Ascending aorta (tissue), 2 donors: ENCODE data around the gene C1QTNF5. TPM values are rescaled to one million over a fixed set of nuclear protein-coding genes. Genes with fewer than 3 reads are reported as not detected.

Experiments used
- DNase-seq, 2 donors: peaks; one replicate each; pipeline ENCODE4 v3.0.0-alpha.2; 2019; ENCODE audit warnings: low spot score in 2 of 2
- H3K27ac ChIP-seq, 2 donors: fragments of 200-600 bp; sonication (generic); one replicate each; pipeline ENCODE4 v1.5.1; 2016 to 2017; ENCODE audit warnings: mild to moderate bottlenecking in 1 of 2
- H3K27me3 ChIP-seq: fragments of 200-600 bp; sonication (generic); one replicate; pipeline ENCODE4 v1.5.1; 2017
- H3K36me3 ChIP-seq, 2 donors: fragments of 200-600 bp; sonication (generic); one replicate each; pipeline ENCODE4 v1.5.1; 2016
- H3K4me1 ChIP-seq, 2 donors: fragments of 200-600 bp; sonication (generic); one replicate each; pipeline ENCODE4 v1.5.1; 2016 to 2017; ENCODE audit warnings: mild to moderate bottlenecking in 1 of 2
- H3K4me3 ChIP-seq, 2 donors: fragments of 200-600 bp; sonication (generic); one replicate each; pipeline ENCODE4 v1.5.1; 2016 to 2017; ENCODE audit warnings: mild to moderate bottlenecking in 1 of 2
- H3K9me3 ChIP-seq, 2 donors: fragments of 200-600 bp; sonication (generic); one replicate each; pipeline ENCODE4 v1.5.1; 2016
- intact Hi-C: fragments of 100-400 bp; cut with DNase I; formaldehyde crosslinking; loops from one replicate; pipeline ENCODE4 v1.15.1; 2023
- total RNA-seq: library from RNA; depleted of rRNA; stranded (reverse); fragments of >200 nt; gene quantifications from one replicate; pipeline ENCODE4 v1.1.0, GENCODE V29; 2016
- TF ChIP-seq, protein P1 (sequence below), 3 experiments: fragments of 200-600 bp in 2 of 3; fragments of 450-650 bp in 1 of 3; sonication (generic) in 2 of 3; IDR thresholded peaks; one replicate each; pipeline ENCODE4 v1.5.1; 2016 to 2019; ENCODE audit warnings: antibody characterized with exemption in 3 of 3, mild to moderate bottlenecking in 1 of 3, moderate library complexity in 1 of 3

Gene C1QTNF5
- total RNA-seq, 1 donor from 2014 or later = 95.8 TPM

GRCh38 chr11:119320776-119321524 is 19.7 kb downstream of the C1QTNF5 start:
- H3K9me3 ChIP-seq = no peaks in the 10 kb centered on the region
- H3K4me1 ChIP-seq = peaks cover 16 to 43% of the 10 kb centered on the region in 2 donors
- intact Hi-C loops = loop anchor here (2.0 kb wide), 2 partner anchors 18 to 60 kb away; partner anchors contain the start of gene USP2
- TF ChIP-seq, protein P1, sequence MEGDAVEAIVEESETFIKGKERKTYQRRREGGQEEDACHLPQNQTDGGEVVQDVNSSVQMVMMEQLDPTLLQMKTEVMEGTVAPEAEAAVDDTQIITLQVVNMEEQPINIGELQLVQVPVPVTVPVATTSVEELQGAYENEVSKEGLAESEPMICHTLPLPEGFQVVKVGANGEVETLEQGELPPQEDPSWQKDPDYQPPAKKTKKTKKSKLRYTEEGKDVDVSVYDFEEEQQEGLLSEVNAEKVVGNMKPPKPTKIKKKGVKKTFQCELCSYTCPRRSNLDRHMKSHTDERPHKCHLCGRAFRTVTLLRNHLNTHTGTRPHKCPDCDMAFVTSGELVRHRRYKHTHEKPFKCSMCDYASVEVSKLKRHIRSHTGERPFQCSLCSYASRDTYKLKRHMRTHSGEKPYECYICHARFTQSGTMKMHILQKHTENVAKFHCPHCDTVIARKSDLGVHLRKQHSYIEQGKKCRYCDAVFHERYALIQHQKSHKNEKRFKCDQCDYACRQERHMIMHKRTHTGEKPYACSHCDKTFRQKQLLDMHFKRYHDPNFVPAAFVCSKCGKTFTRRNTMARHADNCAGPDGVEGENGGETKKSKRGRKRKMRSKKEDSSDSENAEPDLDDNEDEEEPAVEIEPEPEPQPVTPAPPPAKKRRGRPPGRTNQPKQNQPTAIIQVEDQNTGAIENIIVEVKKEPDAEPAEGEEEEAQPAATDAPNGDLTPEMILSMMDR (IDR thresholded peaks at IDR 0.05) = no peak
- no peaks in the 10 kb centered on the region for H3K27me3 ChIP-seq
- H3K36me3 ChIP-seq = no peaks in the 10 kb centered on the region
- peak overlapping the region; percentile 50 to 64 for H3K4me3 ChIP-seq
- DNase-seq = peak in 1 of 2 donors; percentile 87
- H3K27ac ChIP-seq = peak overlapping the region; percentile 98 to 99

- TF ChIP-seq, protein P1 (IDR thresholded peaks at IDR 0.05) = no peak
- peak overlapping the region; percentile 98 to 99 for H3K27ac ChIP-seq
- H3K27me3 ChIP-seq = no peaks in the 10 kb centered on the region
- intact Hi-C loops = loop anchor here (2.0 kb wide), 2 partner anchors 18 to 60 kb away; partner anchors contain the start of gene USP2
- peak in 1 of 2 donors; percentile 78 for DNase-seq
- no peaks in the 10 kb centered on the region for H3K36me3 ChIP-seq
- peaks cover 16 to 43% of the 10 kb centered on the region in 2 donors for H3K4me1 ChIP-seq
- H3K4me3 ChIP-seq = peak overlapping the region; percentile 50 to 64
- H3K9me3 ChIP-seq = no peaks in the 10 kb centered on the region
These were observed 20.4 kb downstream of the C1QTNF5 start for GRCh38 chr11:119320240-119320775.

- Histone ChIP-seq H3K9me3 (no peaks in the 10 kb centered on the region), H3K4me3 (peak overlapping the region in 1 of 2 donors; percentile 92), H3K27ac (peak overlapping the region; percentile 98 to 99), H3K36me3 (peaks cover 1 to 5% of the 10 kb centered on the region in 2 donors), H3K4me1 (peaks cover 18 to 47% of the 10 kb centered on the region in 2 donors), H3K27me3 (no peaks in the 10 kb centered on the region)
- TF ChIP-seq, protein P1 (IDR thresholded peaks at IDR 0.05) = no peak
- DNase-seq = peak in 1 of 2 donors; percentile 62
- intact Hi-C loops = loop anchor here (2.0 to 5.0 kb wide), 5 partner anchors 19 to 697 kb away; partner anchors contain the start of genes BCL9L, DPAGT1 and USP2
These were observed 20.9 kb downstream of the C1QTNF5 start for GRCh38 chr11:119319700-119320239.

- no peaks in the 10 kb centered on the region for H3K9me3 ChIP-seq
- H3K27ac ChIP-seq = peak overlapping the region; percentile 98 to 99
- H3K36me3 ChIP-seq = peaks cover 7 to 11% of the 10 kb centered on the region in 2 donors
- peaks cover 20 to 53% of the 10 kb centered on the region in 2 donors for H3K4me1 ChIP-seq
- no peak for DNase-seq
- TF ChIP-seq, protein P1 (IDR thresholded peaks at IDR 0.05) = no peak
- no peaks in the 10 kb centered on the region for H3K27me3 ChIP-seq
- intact Hi-C loops = loop anchor here (5.0 kb wide), 3 partner anchors 217 to 697 kb away; partner anchors contain the start of genes BCL9L and DPAGT1
- peak overlapping the region in 1 of 2 donors; percentile 92 for H3K4me3 ChIP-seq
These were observed 21.5 kb downstream of the C1QTNF5 start for GRCh38 chr11:119319136-119319699.
